Hematopoietic multipotent progenitor cell treated with erythropoietin and hydrocortisone succinate and interleukin-3 and kit ligand, for 8 days (in vitro differentiated cells): ENCODE data around the gene SAMD5.

Source experiments
- DNase-seq: peaks from one replicate; pipeline ENCODE4 v3.0.0-alpha.2; 2015

SAMD5 gene

DNA sequence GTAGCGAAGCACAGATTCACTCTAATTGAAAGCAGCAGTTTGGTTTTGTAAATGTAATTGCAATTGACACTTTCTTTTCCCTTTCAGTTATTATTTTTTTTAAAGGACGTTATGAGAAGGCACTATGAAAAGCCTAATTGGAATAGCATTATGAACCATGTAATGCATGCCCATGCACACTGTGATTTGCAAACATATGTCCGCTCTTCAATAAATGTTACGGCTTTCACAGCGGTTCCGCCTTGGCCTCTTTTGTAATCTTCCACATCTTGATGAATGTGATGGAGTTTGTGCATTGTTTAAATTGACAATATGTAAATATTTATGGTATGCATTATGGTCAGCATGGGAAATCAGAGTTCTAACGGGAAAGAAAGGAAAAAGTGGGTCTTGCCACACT, 61.3 kb downstream of the SAMD5 start:
- DNase-seq: no peak

DNA sequence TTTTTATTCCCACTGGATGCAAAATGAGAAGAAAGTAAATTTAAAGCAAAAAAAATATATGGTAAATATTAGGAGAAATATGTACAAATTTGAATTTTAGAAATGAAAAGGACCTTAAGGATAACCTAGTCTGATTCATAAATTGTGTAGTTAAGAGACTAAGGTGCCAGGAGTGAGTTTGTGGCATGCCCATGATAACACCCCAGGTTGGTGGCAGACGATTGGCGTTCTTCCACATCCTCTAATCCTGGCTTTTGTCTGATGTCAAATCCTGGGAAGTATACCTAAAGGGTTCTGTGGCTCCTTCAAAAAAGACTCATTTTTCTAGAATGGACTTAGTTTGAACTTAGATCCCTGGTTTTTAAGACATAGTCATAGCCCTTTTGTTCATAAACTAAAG, 62.2 kb downstream of the SAMD5 start:
- no peak for DNase-seq

DNA sequence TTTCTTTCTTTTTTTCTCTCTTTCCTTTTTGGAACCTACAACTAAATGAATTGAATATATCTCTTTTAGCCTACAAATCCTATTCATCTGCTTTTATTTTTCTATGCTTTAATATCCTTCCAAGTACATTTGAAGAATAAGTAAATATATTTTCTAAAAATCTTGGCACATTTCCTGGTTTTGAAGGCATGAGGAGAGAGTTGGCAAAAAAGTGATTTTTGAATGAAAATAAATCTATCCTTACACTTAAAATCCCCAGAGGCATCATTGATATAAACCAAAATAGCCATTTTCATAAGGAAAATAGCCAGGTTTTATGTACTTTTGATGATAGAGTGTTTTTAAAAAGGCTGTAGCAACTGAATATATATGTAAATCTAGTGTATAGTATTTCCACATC, 69.0 kb downstream of the SAMD5 start:
- DNase-seq: no peak

DNA sequence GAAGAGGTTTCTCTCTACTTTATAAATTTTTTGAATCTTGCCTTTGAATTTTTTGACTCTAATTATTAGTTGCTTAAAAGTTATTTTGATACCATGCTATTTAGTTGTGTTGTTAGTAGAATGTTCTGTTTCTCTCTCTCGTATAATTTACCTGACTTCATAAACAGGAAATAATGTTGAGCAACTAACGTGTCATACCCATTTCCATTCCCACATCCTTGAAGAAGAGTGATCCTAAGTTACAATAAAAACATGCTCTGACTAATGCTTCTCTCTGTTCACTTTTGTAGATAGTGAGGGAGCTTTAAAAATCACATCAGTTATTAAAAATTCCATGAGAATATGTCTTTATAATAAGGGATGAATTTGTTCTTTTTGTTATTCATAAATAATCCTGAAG, 69.7 kb downstream of the SAMD5 start:
- DNase-seq: no peak

DNA sequence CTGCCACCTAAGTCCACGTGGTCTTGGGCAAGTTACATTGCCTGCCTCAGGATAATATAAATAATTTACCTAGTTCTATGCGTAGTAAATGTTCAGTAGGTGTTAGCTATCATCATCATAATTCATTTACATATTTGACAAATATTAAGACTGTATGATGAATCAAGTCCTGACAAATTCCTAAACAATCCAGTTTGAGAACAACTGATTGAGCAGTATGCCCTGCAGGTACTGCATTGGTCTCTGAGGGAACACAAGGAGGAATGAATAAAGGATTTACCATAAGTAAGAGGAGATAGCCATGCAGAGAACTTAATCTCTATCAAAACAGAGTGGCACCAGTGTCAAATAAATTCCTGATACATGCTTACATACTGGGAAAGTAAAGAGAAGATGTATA, 70.4 kb downstream of the SAMD5 start:
- DNase-seq: no peak

DNA sequence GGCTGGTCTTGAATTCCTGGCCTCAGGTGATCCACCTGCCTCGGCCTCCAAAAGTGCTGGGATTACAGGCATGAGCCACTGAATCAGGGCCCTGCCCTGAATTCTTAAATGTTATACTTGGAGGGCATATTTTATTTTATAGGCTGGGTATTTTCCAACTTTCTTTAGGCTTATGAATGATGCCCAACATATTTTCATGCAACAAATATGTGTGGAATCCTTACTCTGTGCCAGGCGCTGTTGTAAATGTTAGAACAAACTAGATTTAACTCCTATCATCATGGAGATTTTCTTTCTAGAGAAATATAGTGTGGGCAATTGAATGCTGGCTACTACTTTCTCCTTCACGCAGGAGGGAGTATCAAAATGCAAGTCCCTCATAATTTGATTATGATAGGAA, 71.2 kb downstream of the SAMD5 start:
- no peak for DNase-seq

DNA sequence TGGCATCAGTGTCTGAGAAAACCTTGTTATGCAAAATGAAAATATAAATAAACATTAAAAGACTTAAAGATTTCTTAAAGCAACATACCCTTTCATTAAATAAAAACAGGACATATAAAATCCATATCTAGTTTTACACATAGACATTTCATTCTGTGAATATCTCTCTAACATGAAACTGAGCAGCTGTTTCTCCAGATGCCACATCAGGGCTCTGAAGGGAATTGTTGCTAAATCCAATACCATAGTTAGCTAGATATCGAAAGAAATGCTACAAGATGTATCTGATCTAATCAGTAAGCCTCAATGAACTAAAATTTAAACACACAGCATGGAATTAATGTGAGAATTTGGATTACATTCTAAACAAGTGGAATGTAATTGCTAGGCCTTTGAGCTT, 74.5 kb downstream of the SAMD5 start:
- no peak for DNase-seq

DNA sequence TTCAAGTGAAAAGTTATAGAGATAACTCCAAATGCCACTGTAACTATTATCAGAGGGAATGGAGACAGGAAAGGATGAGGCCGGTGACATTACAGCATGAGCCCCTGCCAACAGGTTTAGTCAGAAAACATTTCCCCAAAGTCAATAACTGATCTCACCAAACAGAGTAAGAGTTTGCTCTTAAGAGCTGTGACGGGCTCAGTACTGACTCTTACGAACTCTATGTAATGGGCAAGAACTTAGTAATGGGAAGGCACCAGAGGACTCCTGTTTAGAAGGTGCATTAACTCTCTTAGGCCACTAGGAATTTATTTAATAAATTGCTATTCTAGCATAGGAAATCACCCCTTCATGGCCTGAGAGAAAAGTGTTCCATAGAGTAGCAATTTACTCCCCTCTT, 76.8 kb downstream of the SAMD5 start:
- DNase-seq: no peak

DNA sequence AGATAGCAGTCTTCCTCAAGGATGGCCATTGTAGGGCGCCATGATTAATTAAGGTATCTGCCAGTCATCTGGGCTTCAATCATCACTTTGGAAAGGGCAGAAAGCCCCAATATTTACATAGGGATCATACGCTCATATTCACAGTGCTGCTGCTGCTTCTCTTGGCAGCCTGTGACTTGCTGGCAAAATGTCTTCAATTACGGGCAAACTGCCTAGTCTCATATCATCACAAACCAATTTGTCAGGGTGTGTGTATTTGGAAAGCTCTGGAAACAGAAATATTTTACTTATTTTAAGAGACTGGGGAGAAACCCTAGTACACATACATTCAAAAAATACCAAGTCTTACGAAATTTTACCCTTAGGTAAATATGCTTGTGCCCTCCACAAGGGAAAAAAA, 77.6 kb downstream of the SAMD5 start:
- no peak for DNase-seq

DNA sequence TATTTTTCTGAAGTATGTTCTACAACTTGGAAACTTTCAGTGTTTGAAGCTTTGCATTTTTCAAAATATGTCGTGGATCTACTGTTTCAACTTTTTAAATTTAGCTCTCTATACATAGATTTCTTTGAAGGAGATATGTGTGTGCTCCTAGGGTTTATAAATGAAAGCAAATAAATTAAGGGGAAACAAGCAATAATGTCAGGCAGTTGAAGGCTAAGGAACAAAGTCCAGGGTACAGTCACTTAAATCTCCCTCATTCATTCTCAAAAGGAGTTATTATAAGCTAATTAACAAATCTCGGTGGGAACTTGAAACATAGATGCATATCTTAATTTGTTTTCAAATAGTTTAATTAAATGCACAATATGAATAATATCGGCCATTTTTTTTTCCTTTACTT, 79.4 kb downstream of the SAMD5 start:
- no peak for DNase-seq

DNA sequence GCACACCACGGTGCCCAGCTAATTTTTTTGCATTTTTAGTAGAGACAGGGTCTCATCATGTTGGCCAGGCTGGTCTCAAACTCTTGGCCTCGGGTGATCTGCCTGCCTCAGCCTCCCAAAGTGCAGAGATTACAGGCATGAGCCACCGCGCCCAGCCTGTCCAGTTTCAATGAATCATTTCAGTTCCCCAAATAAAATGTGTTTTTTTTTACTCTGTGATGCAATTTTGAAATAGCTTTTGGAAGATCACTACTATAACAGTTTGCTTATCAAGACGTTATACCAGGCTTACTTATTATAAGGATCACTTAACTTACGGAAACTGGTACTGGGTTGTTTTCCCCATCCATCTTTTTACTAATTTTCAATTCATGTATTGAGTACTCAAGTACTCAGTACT, 80.0 kb downstream of the SAMD5 start:
- no peak for DNase-seq

DNA sequence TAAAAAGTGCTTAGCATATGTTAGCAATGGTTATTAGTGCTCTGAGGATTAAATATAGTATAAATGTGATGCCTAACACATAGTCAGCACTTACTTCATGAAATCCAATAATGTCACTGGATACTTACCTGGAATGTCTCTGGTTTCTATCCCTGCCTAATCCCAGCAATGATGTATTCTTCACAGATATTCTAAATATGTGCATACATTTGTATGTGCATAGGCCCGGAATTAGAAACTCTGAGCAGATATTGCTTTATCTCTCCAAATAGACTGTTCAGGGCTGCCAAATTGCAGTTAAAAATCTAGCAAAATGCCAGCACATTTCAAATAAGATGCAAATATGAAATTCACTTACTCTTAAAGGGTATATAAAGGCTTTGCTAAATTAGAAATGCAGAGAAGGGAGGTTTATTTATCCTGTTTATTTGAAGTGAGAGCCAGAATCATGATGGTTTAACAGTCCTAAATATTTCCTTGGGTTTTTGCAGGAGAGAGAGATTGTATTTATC, 81.3 kb downstream of the SAMD5 start:
- no peak for DNase-seq

DNA sequence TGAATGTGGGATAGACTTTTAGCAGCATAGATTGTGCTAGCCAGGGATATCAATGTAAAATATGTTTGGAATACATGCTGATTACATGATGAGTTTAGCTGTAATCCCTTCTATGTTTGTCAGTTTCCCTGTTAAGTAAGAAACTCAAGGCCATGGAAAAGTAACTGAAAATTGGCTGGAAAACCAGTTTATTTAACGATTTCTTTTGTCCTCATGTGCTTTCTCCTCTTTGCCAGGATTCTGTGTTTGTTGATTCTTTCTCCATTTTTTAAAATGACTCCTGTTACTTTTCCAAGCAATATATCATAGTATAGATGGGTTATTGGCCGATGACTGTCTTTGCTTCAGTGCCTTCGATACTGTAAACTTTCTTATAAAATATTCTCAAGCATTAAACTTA, 87.5 kb downstream of the SAMD5 start:
- no peak for DNase-seq

DNA sequence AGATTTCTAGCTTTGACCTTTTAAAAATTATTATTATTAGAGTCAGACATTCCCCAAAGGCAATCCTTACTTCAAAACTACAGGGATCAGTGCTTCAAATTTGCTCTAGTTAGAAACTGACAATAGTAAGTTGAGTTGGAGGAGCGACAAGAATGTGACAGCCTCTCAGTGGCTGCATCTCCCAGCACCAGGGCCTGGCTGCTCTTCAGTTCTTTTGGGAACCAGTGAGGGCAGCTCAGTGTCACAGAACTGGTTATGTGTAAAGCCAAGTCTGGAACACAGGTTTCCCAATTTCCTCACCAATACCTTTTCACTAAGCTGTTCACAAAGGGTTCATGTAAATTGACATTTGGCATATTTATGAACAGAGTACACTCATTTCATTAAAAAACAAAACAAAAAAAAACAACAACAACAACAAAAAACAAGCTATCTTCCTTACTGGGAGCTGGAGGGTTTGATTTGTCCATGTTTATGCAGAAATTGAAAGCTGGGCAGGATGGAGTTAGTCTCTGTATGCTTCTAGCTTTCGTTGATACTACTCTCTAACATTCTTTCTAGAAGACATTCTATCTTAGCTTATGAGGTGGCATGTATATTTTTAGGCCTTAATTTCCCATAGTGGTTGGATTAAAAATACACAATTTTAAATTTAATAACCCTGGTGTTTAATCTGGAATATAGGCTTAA, 95.0 kb downstream of the SAMD5 start:
- DNase-seq: no peak

DNA sequence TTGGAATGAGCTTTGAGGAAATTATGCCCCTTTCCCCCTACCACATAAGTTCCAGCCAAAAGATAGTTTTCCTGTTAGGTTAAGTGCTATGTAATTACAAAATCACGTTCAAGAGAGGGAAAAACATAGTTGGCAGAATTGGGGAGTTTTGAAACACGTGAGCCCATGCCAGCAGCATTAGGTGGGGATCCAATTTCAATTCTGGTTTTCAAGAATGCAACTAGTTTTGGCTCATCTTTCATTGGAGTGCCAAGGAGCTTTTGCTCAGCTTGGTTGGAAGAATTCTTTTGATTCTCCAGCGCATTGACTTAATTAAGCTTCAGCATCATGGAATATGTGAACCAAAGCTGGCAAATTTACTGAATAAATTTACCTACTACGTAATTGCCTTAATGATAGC, 95.9 kb downstream of the SAMD5 start:
- no peak for DNase-seq

DNA sequence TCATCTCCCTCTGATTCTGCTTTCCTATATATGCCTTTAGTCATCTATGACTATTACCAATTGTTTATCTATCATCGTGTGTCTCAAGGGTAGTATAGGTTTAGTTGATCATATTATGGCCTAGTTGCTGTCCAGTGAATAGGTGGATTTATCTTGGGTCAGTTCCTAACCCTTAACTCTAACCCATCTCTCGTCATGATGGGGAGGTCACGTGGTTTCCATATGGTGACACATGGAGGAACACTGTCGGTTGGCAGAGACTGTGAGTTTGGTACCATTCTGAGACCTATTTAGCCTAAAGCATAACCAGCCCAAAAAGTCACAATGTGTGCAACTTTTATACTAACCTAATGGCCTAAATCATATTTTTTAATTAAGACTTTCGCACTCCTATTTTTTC, 103.5 kb downstream of the SAMD5 start:
- no peak for DNase-seq

DNA sequence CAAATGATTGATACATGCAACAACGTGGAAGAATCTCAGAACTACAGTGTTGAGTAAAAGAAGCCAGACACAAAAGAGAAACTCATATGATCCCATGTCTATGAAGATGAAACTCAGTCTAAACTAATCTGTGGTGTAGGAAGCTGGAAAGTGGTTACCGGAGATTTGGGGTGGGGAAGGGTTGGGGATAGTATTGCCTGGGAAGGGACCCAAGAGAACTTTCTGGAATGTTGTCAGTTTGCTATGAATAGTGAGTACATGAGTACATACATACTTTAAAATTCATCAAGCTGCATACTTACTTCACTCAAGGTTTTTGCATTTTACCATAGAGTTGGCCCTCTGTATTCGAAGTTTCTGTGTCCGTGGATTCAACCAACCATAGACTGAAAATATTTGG, 106.0 kb downstream of the SAMD5 start:
- no peak for DNase-seq

DNA sequence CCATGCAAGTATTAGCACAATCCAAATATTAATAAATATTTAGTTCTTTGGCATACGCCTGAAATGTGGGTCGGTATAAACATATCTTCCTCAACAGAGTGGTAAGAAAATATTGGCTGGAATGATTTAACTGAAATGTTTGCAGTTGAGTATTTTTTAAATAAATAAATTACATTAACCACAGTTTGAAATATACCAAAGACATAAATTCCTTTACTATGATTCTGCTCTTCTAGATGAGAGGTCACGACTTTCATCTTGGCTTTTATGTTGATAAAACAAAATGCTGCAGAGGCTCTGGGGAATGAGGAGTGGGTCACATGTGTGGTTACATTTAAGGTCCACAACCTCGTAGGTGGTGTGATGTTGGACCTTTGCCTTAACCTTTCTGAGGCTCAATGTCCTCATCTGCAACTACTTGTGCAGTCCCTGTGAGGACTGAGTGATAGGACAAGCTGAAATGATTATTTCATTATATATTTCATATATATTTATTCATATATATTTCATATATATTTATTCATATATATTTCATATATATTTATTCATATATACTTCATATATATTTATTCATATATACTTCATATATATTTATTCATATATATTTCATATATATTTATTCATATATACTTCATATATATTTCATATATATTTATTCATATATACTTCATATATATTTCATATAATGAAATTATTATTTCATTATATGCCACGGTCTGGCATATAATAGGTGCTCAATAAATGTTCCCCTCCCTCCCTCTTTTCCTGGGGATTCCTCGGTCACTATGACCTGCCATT, 107.4 kb downstream of the SAMD5 start:
- no peak for DNase-seq

DNA sequence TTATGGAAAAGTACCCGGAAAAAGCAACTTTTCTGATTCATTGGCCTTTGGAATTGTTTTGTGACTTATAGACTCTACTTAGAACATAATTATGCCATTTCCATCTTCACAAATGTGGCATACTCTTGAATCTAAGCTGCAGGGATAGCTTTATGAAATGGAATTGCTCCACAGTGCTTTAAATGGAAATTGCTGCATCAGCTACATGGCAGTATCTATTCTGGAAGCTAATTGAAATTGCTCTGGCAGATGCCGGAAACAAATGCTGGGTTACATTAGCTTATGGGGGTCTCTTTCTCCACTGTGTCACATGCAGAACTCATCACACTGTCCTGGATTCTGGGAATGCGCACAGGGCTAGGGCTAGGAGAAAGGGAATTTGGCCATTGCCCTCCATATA, 108.9 kb downstream of the SAMD5 start:
- DNase-seq: no peak

DNA sequence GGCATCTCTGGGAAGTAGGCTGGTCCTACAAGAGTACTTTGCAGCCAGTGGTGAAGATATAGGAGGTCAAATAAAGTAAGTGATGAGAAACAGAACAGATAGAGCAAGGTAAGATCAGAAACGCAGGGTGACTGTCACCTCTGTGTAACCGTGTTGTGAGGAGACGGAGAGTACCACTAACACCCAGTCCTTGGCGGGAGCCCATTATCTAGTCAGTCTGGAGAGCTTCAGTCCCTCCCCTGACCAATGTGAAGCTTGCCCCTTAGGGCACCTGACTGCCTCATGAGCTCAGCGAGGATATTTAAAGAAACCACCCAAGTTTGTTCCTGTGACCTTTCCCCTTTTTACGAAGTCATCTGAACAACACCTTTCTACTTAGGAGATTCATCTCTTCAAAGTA, 110.0 kb downstream of the SAMD5 start:
- no peak for DNase-seq

DNA sequence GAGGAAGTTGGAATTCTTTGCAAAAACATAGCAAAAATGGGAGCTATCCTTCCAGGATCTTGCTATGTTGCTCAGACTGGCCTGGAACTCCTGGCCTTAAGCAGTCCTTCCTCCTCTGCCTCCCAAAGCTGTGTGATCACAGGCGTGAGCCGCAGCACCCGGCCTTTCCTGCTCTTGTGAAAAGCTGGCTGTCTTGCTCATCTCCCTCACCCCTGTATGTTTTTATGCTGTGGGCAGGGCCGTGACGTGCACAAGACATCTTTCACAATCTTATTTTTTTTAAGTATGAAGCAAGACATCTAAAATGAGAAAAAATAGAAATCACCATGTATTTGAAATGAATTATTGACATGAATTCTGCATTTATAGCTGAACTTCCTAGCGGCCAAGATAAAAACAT, 110.4 kb downstream of the SAMD5 start:
- DNase-seq: no peak
